HEK293 (cell line): ENCODE data around the gene ZNF569.

ENCODE experiments used
- BCL11B ChIP-seq: fragments of 450-650 bp; formaldehyde crosslinking; IDR thresholded peaks from 2 replicates; pipeline ENCODE4 v1.5.1; 2016; ENCODE audit warnings: low read depth, missing biosample characterization, missing genetic modification characterization
- EGR2 ChIP-seq: fragments of 450-650 bp; formaldehyde crosslinking; IDR thresholded peaks from 2 replicates; pipeline ENCODE4 v1.5.1; 2016; ENCODE audit warnings: low read depth, missing biosample characterization, missing genetic modification characterization
- HOXC10 ChIP-seq: sonication (generic); formaldehyde crosslinking; IDR thresholded peaks from 2 replicates; pipeline ENCODE4 v1.8.1; 2023; ENCODE audit warnings: mild to moderate bottlenecking, missing genetic modification reagents
- KLF1 ChIP-seq: fragments of 450-650 bp; formaldehyde crosslinking; IDR thresholded peaks from 2 replicates; pipeline ENCODE4 v1.5.1; 2016; ENCODE audit warnings: missing biosample characterization, missing genetic modification characterization
- PATZ1 ChIP-seq: fragments of 450-650 bp; formaldehyde crosslinking; IDR thresholded peaks from 2 replicates; pipeline ENCODE4 v1.5.1; 2016; ENCODE audit warnings: missing biosample characterization, missing genetic modification characterization
- PRDM10 ChIP-seq: fragments of 450-650 bp; formaldehyde crosslinking; IDR thresholded peaks from 2 replicates; pipeline ENCODE4 v1.5.1; 2016; ENCODE audit warnings: missing biosample characterization, missing genetic modification characterization
- TSHZ1 ChIP-seq: fragments of 450-650 bp; formaldehyde crosslinking; IDR thresholded peaks from 2 replicates; pipeline ENCODE4 v1.5.1; 2016; ENCODE audit warnings: missing biosample characterization, missing genetic modification characterization, borderline replicate concordance
- ZBTB10 ChIP-seq: fragments of 450-650 bp; formaldehyde crosslinking; IDR thresholded peaks from 2 replicates; pipeline ENCODE4 v1.5.1; 2016; ENCODE audit warnings: missing biosample characterization, missing genetic modification characterization
- ZNF112 ChIP-seq: fragments of 450-650 bp; formaldehyde crosslinking; IDR thresholded peaks from 2 replicates; pipeline ENCODE4 v1.5.0; 2017; ENCODE audit warnings: missing biosample characterization, missing genetic modification characterization
- ZNF26 ChIP-seq: fragments of 450-650 bp; formaldehyde crosslinking; IDR thresholded peaks from 2 replicates; pipeline ENCODE4 v1.5.1; 2016; ENCODE audit warnings: missing biosample characterization, missing genetic modification characterization
- ZNF362 ChIP-seq: fragments of 450-650 bp; formaldehyde crosslinking; IDR thresholded peaks from 2 replicates; pipeline ENCODE4 v1.5.1; 2016; ENCODE audit warnings: missing biosample characterization, missing genetic modification characterization
- ZNF426 ChIP-seq: fragments of 450-650 bp; formaldehyde crosslinking; IDR thresholded peaks from 2 replicates; pipeline ENCODE4 v1.5.1; 2017; ENCODE audit warnings: missing biosample characterization, missing genetic modification characterization, mild to moderate bottlenecking, inconsistent platforms, moderate library complexity
- ZNF449 ChIP-seq: fragments of 450-650 bp; formaldehyde crosslinking; IDR thresholded peaks from 2 replicates; pipeline ENCODE4 v1.5.1; 2017; ENCODE audit warnings: missing biosample characterization, mild to moderate bottlenecking, missing genetic modification characterization, moderate library complexity
- ZNF510 ChIP-seq: fragments of 450-650 bp; formaldehyde crosslinking; IDR thresholded peaks from 2 replicates; pipeline ENCODE4 v1.5.1; 2018; ENCODE audit warnings: mild to moderate bottlenecking, missing genetic modification characterization, missing biosample characterization; ENCODE audit not compliant: insufficient replicate concordance
- ZNF555 ChIP-seq: fragments of 450-650 bp; formaldehyde crosslinking; conservative IDR thresholded peaks from 2 replicates; pipeline ENCODE4 v1.5.1; 2017; ENCODE audit warnings: missing biosample characterization, mild to moderate bottlenecking, missing genetic modification characterization, inconsistent platforms
- ZNF561 ChIP-seq: fragments of 450-650 bp; IDR thresholded peaks from 2 replicates; pipeline ENCODE4 v1.5.1; 2018; ENCODE audit warnings: missing biosample characterization, missing genetic modification characterization, borderline replicate concordance
- ZNF701 ChIP-seq: fragments of 450-650 bp; formaldehyde crosslinking; IDR thresholded peaks from 2 replicates; pipeline ENCODE4 v1.5.1; 2016; ENCODE audit warnings: missing biosample characterization, missing genetic modification characterization
- ZNF76 ChIP-seq: fragments of 450-650 bp; formaldehyde crosslinking; IDR thresholded peaks from 2 replicates; pipeline ENCODE4; 2016; ENCODE audit warnings: low read depth, missing biosample characterization, missing genetic modification characterization, borderline replicate concordance
- ZNF776 ChIP-seq: fragments of 450-650 bp; formaldehyde crosslinking; IDR thresholded peaks from 2 replicates; pipeline ENCODE4 v1.5.0; 2017; ENCODE audit warnings: missing biosample characterization, missing genetic modification characterization, borderline replicate concordance
- ZNF777 ChIP-seq: fragments of 450-650 bp; formaldehyde crosslinking; IDR thresholded peaks from 2 replicates; pipeline ENCODE4 v1.5.1; 2017; ENCODE audit warnings: missing biosample characterization, missing genetic modification characterization, borderline replicate concordance
- ZNF843 ChIP-seq: fragments of 450-650 bp; formaldehyde crosslinking; IDR thresholded peaks from 2 replicates; pipeline ENCODE4 v1.5.1; 2016; ENCODE audit warnings: missing biosample characterization, missing genetic modification characterization

Gene ZNF569

GRCh38 chr19:37370880-37371661 lies 96.2 kb downstream of the ZNF569 start, which contains the start of gene ZNF527 (continued):
- TF ChIP-seq ZNF112 (tag by site-specific recombination) = no peak
- TF ChIP-seq ZNF561 = peak; percentile 91
- TF ChIP-seq ZNF26 = no peak
- no peak for TF ChIP-seq ZNF510 (tag by site-specific recombination)
- TF ChIP-seq ZNF362 (tag by site-specific recombination) = no peak
- TF ChIP-seq ZNF555 (tag by site-specific recombination) = no peak
- TF ChIP-seq HOXC10 = no peak
- peak; percentile 73 for TF ChIP-seq ZNF449 (tag by site-specific recombination)
- TF ChIP-seq ZNF843 (tag by site-specific recombination) = peak; percentile 84
- TF ChIP-seq ZNF701 (tag by site-specific recombination) = no peak
- no peak for TF ChIP-seq ZNF776 (tag by site-specific recombination)
- no peak for TF ChIP-seq BCL11B (tag by site-specific recombination)
- peak; percentile 97 for TF ChIP-seq ZBTB10 (tag by site-specific recombination)
- no peak for TF ChIP-seq EGR2 (tag by site-specific recombination)
- peak; percentile 79 for TF ChIP-seq PATZ1 (tag by site-specific recombination)
- peak; percentile 73 for TF ChIP-seq PRDM10
- TF ChIP-seq ZNF777 = peak; percentile 89
- TF ChIP-seq TSHZ1 (tag by site-specific recombination) = peak; percentile 57; the same call in 1 of the 2 replicates
- peak; percentile 79 for TF ChIP-seq KLF1
- TF ChIP-seq ZNF426 (tag by site-specific recombination) = no peak
- peak; percentile 100 for TF ChIP-seq ZNF76
